ENCODE measurements around the gene TSC2. TPM values are rescaled to one million over a fixed set of nuclear protein-coding genes. Genes with fewer than 3 reads are reported as not detected.
A peak's percentile ranks its signal among the peaks of the same experiment; 100 is the strongest.

TSC2 gene
- total and polyA plus RNA-seq, 9 of the 15 experiments (the other 6 are each of a cell fraction or from before 2014, with no cell fraction given) = 1.3 to 68.1 (median 16.6) TPM

- TF ChIP-seq ZNF511 (CRISPR knock-in tag; IDR thresholded peaks at IDR 0.05) (peak; percentile 19; the same call in 1 of the 2 replicates), TFE3 (CRISPR knock-in tag; IDR thresholded peaks at IDR 0.05) (no peak), NR3C1 (CRISPR knock-in tag; IDR thresholded peaks at IDR 0.05) (no peak), MIER1 (IDR thresholded peaks at IDR 0.05; ENCODE audit: low read depth) (no peak), ZNF165 (CRISPR knock-in tag; IDR thresholded peaks at IDR 0.05; ENCODE audit: borderline replicate concordance) (no peak), PPARD (CRISPR knock-in tag; IDR thresholded peaks at IDR 0.05) (no peak), SLC30A9 (CRISPR knock-in tag; IDR thresholded peaks at IDR 0.05) (no peak), ZNF217 (CRISPR knock-in tag; IDR thresholded peaks at IDR 0.05) (no peak), ZNF583 (CRISPR knock-in tag; IDR thresholded peaks at IDR 0.05) (no peak), CBFB (CRISPR knock-in tag; IDR thresholded peaks at IDR 0.05) (no peak), POU5F1 (IDR thresholded peaks at IDR 0.05; ENCODE audit: borderline replicate concordance, low read depth, low read length, partially characterized antibody) (no peak), FOXJ3 (CRISPR knock-in tag; IDR thresholded peaks at IDR 0.05) (no peak), ZBTB7A (IDR thresholded peaks at IDR 0.05; ENCODE audit: borderline replicate concordance, control insufficient read depth, low read depth, low read length) (0 out of 2 replicates have a peak, but pooled peaks have one; percentile 31), FOXK2 (conservative IDR thresholded peaks at IDR 0.05 in 1 of 2, IDR thresholded peaks at IDR 0.05 in 1 of 2; ENCODE audit: low read depth in 2 of 2) (0 out of 4 replicates have a peak, but pooled peaks of 1 of the 2 experiments have one; percentile 30), PML (IDR thresholded peaks at IDR 0.05; ENCODE audit: low read length) (no peak), ZZZ3 (IDR thresholded peaks at IDR 0.05) (no peak), CTBP1 (IDR thresholded peaks at IDR 0.05; ENCODE audit: borderline replicate concordance) (peak; percentile 76; the same call in 1 of the 2 replicates), ZBTB1 (CRISPR knock-in tag; IDR thresholded peaks at IDR 0.05; ENCODE audit: borderline replicate concordance, low read depth) (no peak), CHD4 (IDR thresholded peaks at IDR 0.05; ENCODE audit: insufficient read depth, insufficient replicate concordance, low read depth, low read length, poor library complexity, severe bottlenecking) (no peak), ZNF589 (CRISPR knock-in tag; IDR thresholded peaks at IDR 0.05; ENCODE audit: low read depth) (no peak), EHMT2 (IDR thresholded peaks at IDR 0.05) (no peak), CCAR2 (IDR thresholded peaks at IDR 0.05; ENCODE audit: low read depth, low read length) (no peak), NFXL1 (CRISPR knock-in tag; IDR thresholded peaks at IDR 0.05) (no peak), ZNF134 (CRISPR knock-in tag; conservative IDR thresholded peaks at IDR 0.05) (no peak), MITF (IDR thresholded peaks at IDR 0.05) (no peak), HIVEP1 (CRISPR knock-in tag; IDR thresholded peaks at IDR 0.05) (no peak)
Measured at GRCh38 chr16:2003827-2004641, 43.8 kb upstream of the TSC2 start (continued).

Measured in K562 (cell line).